ENCODE data around the gene BRINP1.

Gene BRINP1

GRCh38 chr9:119337573-119337972, 31.7 kb downstream of the BRINP1 start:
- no peak for DNase-seq

- DNase-seq = no peak
Measured at GRCh38 chr9:119334745-119335144, 34.5 kb downstream of the BRINP1 start.

DNA sequence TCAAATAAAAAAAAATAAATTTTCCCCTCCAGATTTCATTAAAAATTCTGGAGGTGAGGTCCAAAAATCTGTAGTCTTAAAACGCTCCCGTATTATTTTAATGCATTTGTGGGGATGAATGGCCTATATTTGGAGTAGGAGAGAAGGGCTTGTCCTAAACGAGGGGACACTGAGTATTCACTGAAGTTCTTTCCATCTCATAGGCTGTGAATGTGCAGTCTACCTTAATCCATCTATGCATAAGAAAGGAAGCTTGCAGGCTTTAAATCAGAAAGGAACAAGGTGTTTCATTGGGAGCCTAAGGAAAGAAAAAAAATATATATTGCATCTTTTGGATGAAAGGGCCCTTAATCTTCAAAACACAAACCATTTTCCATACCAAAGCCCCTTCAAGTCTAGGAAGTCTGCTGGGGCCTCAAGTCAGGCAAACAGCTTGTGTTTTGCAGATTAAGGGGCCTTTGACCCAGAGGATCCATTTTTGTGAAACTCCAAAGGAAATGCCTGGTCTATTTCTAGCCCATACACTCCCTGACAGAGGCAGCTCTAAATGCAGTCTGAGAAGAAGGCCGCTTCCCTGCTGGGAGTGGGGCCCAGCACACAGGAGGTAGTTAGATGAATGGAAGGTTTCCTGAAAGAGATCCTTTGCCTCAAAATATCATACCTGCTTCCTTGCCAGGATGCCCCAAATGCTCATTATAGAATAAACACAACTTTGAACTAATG, 35.6 kb downstream of the BRINP1 start:
- DNase-seq = no peak

DNA sequence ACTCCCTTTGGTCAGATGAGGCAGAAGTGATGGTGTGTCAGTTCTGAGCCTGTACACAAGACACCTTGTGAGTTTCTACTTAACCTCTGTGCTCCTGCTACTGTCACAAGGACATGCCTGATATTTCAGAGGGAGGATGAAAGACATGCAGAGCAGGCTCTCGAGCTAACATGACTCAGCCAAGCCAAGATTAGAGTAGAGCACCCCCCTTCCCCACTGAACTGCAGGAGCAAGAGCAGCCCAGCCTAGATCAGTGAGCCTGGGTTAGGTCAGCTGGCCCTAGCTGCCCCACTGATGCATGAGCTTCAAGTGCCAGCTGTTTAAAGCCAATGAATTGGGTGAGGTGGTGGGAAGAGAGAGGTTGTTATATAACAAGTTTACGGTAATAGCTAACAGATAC, 36.7 kb downstream of the BRINP1 start:
- no peak for DNase-seq

GRCh38 chr9:119322184-119322583, 47.1 kb downstream of the BRINP1 start:
- DNase-seq = no peak

DNA sequence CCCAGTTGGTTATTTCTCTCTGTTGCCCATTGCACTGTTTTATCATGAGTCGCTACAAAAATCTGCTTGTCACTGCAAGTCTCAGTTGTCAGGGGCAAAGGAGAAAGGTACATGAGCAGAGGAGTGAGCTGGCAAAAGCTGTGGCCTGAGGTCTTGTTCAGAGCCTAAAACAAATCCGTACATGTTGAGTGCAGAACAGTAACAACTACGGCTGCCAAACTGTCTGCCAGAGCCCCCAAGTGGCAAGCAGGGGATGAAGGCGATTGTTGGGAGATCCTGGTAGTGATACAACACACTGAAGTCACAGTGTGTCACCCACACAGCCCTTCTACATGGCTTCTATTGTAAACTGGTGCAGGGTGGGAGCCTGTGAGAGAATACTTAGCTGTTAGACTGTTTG, 50.9 kb downstream of the BRINP1 start:
- no peak for DNase-seq

DNA sequence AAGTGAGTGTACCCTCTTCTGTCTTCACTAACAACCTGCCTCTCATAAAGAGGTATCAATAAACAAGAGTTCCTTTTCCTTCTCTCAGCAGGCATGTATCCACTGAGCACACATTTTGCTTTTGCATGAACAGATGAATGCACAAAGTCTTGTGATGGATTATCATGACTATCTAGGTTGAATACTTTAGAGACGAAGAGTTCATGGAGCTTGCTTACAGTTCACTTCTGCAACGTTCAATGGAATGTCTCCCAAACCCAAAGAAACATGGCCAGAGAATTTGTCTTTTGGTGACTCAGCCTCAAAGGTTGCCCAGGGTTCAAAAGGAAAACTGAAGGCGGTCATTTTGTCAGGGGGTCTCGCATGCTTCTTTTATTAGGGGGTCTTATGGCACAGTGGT, 55.4 kb downstream of the BRINP1 start:
- DNase-seq = no peak

GRCh38 chr9:119310741-119311140, 58.5 kb downstream of the BRINP1 start:
- no peak for DNase-seq

DNA sequence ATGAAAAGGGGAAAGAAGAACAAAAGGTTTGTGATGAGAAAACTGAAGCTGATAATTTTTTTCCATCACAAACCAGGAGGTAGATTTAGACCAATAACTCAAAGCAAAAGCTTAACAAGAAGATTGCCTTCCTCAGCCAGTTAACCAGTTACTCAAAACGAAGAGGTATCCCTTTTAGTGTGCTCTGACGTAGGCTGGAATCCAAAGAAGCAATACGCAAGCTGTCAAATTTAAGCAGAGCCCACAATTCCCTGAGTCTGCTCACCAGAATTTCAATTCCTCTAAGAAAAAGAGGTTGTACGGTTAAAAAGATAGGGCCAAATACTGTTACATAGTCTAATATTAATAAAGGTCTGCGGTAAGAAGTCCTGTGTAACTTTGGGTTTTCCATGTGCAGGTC, 61.8 kb downstream of the BRINP1 start:
- DNase-seq = no peak

- DNase-seq = no peak
Measured at GRCh38 chr9:119304555-119304954, 64.7 kb downstream of the BRINP1 start.

DNA sequence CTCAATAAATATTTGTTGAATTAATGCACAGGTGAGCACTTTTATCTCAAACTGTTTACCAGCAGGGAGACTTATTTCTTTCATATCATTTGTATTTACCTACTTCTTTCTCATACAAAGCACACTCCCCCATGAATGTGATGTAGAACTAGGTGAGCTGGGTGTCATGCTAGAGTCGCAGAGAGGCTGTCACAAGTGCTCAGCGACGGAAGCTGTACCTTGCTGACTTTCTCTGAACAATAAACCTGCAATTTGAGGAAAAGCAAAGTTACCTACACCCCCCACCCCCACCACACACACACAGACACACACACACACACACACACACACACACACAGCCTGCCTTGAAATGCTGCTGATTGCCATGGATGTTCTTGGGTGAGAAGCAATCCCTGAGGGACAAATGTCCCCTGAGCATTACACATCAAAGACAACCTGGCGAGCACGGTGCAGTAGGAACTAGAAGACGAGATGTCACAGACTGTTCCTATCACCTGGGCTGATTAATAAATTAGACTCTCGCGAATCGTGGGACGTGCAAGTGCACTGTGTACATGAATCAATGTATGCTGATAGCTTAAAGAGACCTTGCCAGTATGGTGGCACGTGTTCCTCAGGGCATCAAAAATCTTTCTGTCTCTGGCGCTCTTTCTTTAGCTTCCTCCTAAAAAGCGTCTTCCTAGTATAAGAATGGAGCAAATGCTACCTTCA, 66.1 kb downstream of the BRINP1 start:
- no peak for DNase-seq

DNA sequence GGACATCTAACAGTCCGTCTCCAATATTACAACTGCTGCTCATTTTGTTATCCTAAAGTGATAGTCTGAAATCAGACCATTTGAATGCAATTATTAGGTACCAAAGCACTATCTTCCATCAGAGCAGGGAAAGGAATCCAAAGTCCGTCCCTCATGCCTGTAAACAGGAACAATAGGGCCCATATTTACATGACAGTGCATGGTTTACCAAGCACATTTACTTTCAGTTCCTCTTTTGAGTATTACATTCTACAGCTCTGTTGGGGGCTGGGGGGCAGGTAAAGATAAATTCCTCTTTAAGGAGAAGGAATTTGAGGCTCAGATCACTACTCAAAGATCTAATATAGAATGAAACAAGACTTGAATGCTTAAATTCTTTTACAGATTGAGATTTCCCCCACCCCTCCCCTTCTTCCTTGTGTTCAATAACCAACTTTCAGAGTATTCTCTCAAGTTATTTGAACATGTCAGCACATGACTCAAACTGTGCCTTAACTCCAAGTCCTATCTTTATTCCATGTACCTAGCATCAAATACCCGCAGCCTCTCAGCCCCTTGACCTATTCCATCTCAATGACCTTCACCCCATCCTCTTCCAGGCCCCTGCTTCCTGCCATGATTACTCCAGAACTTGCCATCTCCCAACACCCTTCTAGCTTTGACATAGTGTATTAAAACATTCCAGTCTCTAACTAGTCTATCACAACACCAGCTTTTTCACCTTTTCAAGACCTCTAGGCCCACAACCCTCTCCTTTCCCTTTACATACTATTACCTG, 71.0 kb downstream of the BRINP1 start:
- no peak for DNase-seq

DNA sequence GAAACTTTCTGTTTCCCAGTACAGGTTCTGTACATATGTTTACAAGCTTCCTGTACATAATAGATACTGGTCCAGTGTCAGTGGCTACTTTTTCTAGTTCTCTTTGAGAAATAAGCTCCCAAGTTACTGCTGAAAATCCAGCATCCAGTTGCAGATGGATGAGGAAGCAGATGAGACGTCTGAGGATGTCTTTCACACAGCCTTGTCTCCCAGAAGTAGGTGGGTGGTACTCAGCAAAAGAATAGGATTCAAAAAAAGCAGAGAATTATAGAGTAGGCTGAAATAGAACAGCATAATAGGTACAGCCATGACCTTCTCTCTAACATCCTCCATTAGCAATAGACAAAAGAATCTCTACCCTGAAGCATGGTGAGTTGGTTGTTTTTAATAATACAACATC, 77.7 kb downstream of the BRINP1 start:
- no peak for DNase-seq

DNA sequence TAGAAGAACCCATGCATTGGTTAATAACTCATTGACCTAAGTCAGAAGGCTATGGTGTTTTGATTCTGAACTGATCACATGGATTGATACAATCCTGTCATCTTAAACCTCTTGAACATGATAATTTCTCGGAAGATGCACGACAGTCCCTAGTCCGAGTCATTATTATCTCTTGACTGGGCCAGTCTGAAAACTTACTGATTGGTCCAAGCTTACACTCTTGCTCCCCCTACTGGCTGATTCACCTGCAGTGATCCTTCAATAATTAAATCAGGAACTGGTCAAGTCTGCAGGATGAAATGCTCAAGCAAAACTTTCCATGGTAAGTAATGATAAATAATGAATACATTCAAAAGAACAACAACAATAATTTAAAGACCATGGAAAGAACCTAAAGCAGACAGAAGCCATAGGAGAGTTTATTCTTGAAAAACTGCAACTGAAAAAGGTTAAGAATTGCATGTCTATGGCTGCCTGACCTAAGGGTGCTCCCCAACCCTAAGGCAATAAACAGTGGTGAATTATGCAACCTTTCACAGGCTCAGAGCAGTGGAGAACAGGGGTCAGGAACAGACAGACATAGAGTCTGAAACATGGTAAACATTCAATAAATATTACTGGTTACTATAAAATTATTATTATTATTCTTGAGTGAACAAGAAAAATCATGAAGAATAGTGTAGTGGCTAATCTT, 79.3 kb downstream of the BRINP1 start:
- no peak for DNase-seq

- DNase-seq = no peak
Measured at GRCh38 chr9:119284587-119285337, 84.5 kb downstream of the BRINP1 start.

- DNase-seq = no peak
Measured at GRCh38 chr9:119284118-119284517, 85.1 kb downstream of the BRINP1 start.

DNA sequence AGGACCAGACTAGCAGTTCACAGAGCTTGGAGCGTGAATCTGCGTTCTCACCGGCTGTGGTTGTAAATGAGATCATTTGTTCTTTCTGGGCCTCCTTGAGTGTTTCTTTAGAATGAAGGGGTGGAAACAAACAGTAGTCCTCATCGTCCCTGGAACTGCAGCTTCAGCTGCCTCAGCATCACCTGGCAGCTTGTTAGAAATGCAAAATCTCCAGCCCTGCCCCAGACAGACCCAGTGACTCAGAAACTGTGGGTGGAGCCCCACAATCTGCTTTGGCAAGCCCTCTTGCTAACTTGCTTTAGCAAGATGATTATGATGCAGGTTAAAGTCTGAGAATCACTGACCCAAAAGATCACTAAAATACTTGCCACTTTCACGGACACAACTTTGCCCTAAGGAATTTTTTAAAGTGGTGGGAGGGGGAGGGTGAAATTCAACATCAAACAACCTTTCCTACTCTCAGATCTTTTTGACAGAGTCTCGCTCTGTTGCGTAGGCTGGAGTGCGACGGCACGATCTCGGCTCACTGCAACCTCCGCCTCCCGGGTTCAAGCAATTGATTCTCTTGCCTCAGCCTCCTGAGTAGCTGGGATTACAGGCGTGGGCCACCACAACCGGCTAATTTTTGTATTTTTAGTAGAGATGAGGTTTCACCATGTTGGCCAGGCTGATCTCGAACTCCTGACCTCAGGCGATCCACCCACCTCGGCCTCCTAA, 86.0 kb downstream of the BRINP1 start:
- DNase-seq = no peak

DNA sequence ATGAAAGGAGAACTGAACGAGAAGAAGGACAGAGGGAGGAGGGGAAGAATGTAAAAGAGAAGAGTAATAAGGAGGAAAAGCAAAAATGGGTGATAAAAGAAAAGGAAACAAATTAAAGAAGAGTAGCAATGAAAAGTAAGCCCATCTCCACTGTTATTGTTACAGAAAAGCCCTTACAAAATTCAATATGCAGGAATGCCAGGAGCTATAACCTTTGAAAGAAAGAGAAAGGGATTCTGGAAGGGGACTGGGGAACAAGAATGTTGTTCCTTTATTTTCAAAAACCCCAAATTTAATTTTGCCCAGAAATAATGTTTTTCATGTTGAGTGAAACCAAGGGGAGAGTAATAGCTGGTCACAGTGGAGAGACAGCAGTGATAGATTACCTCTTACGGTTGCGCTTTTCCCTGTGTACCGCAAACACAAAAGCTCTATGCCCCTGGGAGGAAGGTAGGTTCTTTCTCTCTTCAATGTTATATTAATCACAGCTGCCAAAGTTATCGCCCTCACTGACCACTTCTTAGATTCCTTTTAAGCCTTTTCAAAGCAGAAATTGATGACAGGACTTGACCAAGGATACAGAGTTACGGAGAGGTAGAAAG, 86.7 kb downstream of the BRINP1 start:
- no peak for DNase-seq

- no peak for DNase-seq
Measured at GRCh38 chr9:119280740-119281485, 88.3 kb downstream of the BRINP1 start.

- no peak for DNase-seq
Measured at GRCh38 chr9:119278171-119278570, 91.1 kb downstream of the BRINP1 start.

Measured in CD4-positive, alpha-beta T cell treated with Interferon gamma for 1 hour (primary cell).